Stimulated activated CD4-positive, alpha-beta T cell treated with anti-CD3 and anti-CD28 coated beads, TNF-alpha, amount 100 ng/mL, for 4 hours (primary cell): ENCODE measurements around the gene FUOM.
"Not testable (repeated sequence)": the region's sequence is repeated elsewhere in the genome, so short reads cannot be mapped to it uniquely, and the experiment has no call there.

Experiments used
- DNase-seq, 3 experiments: peaks; one replicate each; pipeline ENCODE4 v3.0.0-alpha.2; 2020; ENCODE audit warnings: low read depth in 3 of 3

Gene FUOM

DNA sequence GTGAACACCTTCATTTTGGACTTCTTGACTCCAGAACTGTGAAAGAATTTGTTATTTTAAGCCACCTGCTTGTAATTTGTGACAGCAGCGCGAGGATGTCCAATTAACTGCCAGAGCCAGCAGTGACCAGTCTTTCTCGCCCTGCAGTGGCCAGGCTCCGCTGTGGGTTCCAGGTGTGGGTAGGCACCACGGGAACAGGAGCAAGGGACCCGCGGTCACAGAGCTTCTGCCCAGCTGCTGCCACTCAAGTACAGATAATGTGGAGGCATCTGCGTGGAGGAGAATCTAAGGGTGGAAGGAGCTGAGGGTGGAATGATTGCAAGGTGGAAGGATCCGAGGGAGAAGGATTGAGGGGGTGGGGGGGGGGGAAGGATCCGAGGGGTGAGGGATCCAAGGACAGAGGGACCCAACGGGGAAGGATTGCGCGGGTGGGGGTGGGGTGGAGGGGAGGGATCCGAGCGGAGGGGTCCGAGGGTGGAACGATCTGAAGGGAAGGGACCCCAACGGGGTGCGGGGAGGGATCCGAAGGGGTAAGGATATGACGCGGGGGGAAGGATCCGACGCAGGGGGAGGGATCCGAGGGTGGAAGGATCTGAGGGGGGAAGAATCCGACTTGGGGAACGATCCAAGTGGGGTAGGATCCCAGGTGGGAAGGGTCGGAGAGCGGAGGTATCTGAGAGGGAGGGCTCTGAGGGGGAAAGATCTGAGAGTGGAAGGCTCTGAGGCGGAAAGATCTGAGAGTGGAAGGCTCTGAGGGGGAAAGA is 24.7 kb downstream of the FUOM start:
- DNase-seq: no peak

DNA sequence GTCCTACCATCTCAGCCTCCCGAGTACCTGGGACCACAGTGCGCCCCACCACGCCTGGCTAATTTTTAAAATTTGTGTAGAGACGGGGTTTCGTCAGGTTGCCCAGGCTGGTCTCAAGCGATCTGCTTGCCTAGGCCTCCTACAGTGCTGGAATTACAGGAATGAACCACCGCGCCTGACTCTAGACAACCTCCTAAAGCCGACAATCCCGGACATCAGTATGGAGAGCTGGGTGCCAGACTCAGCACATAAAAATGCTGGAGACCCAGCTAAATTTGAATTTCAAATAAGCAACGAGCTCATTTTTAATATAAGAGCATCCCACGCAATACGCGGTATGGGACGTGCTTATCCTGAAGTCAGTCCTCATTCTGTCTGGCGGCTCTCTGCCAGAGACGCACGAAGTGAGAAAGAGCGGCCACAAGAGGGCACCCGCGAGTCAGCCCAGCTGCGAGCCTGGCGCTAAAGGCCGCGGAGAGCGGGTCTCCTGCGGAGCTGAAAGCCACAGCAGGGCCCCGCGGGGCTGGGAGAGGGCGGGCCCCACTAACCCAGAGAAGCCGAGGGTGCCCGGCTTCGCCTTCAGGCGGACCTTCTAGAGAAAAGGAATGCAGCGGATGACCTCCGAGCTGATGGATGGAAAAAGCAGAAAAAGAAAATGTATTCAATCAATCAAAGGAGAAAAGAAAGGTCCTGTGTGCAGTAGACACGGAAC is 28.2 kb downstream of the FUOM start:
- DNase-seq: peak; percentile 78 to 85 (median 81)

DNA sequence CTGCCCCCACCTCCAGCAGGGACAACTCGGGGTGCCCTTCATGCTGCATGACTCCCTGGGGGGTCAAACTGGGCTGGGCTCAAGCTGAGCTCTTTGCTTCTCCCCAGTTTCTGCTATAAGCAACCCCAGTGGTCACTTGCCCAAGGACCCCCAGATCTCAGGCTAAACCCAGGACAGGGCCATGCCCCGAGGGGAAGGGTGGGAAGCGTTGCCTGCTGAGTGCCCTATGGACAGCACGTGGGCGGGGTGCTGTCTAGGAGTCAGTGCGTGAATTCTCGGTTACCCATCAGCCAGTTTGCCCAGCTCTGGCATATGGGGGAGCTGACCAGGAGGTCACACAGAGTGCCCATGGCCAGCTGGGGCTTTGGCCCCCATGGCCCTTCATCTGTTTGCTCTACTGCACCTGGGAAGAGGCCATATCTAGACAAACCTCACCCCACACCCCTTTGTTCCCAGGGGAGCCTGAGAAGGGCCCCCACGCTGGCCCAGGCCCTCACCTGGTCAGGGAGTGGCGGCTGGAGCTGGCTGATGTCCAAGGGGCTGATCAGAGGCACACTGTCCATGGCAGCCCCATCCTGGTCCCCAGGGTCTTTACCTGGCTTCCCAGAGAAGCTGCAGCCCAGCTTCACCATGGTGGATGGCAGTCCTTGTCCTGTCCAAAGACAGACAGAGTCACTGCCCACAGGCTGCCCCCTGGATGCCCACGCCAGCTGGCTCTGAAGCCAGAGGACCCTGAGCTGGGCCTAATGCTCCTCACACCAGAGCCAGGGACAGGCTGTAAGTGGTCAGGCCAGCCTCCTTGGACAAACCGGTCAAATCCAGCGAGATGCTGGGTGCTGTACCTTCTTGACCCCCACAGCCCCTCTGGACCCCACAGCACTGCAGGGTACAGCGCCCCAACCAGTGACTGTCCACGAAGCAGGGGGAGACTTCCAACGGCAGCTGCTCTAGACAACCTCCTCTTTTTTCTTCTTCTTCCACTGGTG is 29.2 kb downstream of the FUOM start:
- DNase-seq: no peak

DNA sequence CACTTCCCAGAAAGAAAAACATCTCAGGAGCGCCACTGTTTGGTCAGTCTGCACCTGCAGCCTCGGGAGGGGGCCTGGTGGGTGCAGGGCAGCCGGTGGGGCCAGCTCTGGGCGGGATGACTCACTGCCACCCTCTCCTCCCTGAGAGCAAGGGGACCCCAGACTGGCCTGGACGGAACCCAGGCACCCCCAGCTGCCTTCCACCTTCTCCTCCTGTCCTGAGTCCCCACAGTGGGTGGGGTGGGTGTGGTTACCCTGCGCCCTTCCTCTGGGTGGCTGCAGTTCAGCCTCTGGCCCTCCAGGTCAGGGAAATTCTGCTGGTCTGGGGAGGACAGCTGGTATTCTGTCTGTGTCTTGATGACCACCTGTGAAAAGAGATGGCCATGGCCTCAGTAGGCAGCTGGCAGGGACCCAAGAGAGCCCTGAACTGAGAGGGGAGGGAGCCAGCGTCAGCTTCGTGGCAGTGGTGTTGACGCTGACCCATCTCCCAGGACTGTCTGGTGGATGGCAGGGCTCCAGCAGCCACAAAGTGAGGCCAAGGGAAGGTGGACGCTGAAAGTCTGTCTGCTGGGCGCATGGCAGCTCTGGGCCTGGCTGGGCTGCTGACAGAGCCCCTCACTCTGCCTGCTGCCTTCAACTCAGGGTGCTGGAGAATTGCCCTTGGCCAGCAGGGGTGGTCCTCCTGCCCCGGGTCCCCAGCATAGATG is 30.0 kb downstream of the FUOM start:
- no peak for DNase-seq

DNA sequence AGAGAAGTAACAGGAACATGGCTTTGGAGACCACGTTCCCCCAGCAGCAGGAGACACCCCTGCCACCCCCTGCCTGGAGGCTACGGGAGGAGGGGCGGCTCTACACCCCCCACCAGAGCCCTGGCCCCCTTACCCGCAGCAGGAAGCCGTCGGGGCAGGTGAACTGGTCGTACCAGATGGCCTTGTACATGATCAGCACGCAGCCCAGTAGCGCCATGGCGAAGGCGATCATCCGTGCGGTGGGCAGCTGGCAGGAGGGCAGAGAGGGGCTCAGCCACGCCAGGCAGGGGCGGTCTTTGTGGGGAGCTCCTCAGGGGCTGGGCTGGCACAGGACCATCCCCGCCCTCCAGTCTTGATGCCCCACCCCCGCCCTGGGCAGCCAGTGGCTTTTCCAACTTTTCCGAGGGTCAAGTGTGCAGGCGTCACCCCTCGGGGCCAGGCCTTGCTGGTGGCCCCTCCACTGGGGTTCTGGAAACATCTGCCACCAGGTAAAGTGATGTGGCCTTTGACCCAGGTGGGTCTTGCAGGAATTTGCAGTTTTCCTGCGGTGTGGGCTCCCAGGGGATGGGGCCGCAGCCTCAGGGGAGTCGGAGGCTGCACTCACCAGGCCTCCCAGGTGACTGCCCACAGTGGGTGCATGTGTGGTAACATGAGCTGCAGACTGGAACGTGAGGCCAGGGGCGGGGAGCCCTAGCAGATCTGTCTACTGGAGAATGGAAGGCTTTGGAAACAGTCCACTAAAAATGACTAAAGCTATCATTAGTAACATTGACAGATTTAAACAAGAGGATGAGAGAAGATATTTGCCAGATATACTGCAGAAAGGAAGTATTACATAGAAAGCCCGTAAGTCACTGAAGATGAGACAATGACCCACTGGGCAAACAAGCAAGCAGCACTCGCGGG is 30.8 kb downstream of the FUOM start:
- no peak for DNase-seq

DNA sequence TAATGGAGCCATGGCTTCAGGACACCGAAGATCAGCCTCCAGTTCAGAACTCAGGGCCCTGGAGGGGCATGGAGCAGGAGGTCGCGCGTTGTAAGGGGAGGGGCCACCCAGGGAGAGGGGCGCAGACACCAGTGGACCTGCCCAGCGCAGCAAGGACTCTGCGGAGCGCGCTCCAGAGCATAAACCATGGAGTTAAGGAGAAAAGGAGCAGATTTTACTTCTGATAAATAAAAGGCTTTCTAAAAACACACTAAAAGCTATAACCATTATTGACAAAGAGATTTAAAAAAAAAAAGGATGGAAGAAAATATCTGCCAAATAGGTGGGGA is 31.6 kb downstream of the FUOM start:
- DNase-seq: no peak

DNA sequence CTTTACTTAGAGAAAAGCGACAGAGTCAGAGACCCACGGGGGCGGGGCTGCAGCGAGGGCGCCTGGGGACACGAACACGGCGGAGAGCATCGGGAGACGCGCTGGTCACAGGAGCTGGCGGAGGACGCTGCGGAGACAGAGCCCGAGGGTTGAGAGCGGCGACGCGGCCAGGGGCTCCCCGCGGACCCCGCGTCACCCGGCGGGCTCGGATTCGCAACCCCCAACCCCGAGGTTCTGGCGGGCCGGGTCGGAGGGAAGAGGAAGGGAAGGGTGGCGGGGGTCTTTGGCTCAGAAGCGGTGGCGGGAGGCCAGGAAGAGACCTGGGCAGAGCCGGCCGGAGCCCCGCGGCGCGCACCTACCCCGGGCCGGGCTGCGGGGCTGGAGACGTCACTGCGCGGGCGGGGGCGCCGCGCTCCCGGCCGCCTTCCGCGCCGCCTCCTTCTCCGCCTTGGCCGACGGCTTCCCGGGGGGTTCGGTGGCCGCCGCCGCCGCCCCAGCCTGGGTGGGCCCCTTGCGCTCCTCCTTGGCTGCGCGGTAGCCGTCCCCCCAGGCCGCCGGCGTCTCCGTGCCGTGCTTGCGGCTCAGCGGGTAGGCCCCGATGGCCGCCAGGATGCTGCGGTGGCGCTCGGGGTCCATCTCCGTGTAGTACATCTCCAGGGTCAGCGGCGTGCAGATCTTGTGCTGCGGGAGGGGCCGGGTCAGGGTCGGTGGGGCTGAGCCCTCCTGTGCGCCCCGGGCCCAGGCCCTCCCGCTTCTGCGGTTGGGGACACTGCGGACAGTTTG is 32.2 kb downstream of the FUOM start:
- no peak for DNase-seq

DNA sequence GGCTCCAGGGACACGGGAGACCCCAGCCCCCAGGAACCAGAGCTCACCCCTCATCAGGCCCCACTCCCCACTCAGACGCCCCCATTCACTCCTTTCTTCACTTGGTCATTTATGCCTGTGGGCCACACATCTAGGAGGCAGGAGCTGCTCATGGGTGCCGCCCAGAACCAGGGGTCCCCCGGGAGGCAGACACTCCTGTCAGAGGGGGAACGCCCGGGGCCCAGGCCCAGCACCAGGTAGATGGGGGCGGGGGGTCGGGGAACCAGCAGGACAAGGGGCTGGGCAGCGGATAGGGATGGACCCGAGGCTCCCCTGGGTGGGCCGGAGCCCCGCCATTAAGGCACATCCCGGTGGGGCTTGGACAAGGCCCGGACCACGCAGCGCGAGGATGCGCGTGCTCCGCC is 33.0 kb downstream of the FUOM start:
- no peak for DNase-seq

DNA sequence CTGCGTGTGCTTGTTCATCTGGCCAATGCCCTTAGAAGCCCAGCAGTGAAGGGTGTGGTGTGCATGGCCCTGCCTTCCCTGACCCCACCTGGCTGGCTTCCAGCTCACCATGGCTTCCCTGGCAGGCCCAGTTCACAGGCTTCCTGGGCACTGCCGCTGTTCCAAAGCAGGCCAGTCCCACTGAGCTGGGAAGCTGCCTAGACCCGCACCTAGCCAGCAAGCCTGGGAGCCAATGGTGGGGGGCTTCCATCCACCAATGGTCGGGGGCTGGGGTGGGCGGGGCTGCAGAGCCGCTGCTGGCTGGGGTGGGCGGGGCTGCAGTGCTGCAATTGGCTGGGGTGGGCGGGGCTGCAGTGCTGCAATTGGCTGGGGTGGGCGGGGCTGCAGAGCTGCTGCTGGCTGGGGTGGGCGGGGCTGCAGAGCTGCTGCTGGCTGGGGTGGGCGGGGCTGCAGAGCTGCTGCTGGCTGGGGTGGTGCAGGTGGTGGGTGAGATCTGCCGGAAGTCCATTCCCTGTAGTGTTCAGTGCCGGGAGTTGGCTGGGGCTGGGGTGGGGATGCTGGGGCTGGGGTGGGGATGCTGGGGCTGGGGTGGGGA is 33.5 kb downstream of the FUOM start:
- peak in 2 of 3 experiments; percentile 43 for DNase-seq

DNA sequence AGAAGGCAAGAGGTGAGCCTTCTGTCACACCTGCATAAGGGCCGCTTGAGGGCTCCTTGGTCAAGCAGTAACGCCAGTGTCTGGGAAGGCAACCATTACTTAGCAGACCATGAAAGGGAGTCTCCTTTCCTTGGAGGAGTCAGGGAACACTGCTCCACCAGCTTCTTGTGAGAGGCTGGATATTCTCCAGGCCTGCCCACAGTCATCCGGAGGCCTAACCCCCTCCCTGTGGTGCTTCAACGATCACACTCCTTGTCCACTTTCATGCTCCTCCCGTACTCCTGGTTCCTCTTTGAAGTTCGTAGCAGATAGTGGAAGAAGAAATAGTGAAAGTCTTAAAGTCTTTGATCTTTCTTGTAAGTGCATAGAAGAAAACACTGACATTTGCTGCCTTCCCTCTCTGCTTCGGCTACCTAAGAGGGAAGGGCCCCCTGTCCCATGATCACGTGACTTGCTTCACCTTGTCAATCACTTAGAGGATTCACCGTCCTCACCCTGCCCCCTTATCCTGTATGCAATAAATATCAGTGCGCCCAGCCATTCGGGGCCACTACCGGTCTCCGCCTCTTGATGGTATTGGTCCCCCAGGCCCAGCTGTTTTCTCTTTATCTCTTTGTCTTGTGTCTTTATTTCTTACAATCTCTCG is 35.6 kb downstream of the FUOM start:
- DNase-seq: not testable (repeated sequence)

DNA sequence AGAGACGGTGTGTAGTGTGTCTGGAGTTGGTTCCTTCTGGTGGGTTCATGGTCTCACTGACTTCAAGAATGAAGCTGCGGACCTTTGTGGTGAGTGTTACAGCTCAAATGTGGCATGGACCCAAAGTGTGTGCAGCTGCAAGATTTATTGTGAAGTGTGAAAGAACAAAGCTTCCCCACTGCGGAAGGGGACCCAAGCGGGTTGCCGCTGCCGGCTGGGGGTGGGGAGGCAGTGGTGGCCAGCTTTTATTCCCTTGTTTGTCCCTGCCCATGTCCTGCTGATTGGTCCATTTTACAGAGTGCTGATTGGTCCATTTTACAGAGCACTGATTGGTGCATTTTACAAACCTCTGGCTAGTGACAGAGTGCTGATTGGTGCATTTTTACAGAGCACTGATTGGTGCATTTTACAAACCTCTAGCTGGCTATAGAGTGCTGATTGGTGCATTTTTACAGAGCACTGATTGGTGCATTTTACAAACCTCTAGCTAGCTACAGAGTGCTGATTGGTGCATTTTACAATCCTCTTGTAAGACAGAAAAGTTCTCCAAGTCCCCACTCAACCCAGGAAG is 36.9 kb downstream of the FUOM start:
- not testable (repeated sequence) for DNase-seq

DNA sequence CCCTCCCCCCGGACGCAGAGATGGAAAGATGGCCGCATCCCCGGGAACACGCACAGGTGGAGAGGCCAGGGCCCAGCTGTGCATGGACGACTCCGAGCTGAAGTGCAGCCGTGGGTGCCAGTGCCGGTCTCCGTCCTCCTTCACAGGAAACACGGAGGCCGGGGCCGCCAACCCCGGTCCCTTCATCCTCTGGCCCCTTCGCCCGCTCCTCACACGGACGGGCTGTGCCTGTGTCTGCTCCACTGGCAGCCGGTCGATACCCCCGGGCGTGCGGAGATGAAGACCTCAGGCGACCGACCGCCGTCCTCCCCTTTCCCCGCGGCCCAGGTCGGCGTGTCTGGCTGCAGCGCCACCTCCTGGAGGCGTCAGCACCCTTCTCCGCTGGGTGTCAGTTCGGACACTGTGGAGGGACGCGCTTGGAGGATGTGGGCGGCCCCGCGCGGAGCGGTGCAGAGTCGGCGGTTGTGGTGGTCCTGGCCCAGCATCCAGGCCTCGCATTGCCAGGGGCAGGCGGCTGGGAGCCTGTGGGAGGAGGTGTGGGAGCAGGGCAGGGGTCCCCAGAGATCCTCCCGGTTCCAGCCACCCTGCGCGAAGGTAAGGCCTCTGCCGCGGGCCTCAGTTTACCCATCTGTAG is 39.2 kb downstream of the FUOM start:
- peak in 2 of 3 experiments; percentile 35 to 42 for DNase-seq

DNA sequence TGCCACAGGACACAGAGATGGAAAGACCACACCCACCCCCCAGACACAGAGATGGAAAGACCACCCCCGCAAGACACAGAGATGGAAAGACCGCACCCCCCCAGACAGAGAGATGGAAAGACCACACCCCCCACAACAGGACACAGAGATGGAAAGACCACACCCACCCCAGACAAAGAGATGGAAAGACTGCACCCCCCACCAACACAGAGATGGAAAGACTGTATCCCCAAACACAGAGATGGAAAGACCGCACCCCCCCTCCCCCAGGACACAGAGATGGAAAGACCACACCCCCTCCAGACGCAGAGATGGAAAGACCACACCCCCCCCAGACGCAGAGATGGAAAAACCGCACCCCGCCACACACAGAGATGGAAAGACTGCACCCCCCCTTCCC is 41.1 kb downstream of the FUOM start:
- no peak for DNase-seq

DNA sequence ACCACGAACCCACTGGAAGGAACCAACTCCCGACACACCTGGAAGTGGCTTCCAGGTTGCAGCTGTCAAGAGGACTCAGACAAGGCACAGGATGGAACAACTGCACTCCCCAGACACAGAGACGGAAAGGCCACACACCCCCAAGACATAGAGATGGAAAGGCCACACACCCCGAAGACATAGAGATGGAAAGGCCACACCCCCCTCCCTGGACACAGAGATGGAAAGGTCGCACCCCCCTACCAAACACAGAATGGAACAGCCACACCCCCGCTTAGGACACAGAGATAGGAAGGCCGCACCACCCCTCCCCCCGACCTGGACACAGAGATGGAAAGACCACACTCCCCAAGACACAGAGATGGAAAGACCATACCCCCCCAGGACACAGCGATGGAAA is 41.6 kb downstream of the FUOM start:
- no peak for DNase-seq

DNA sequence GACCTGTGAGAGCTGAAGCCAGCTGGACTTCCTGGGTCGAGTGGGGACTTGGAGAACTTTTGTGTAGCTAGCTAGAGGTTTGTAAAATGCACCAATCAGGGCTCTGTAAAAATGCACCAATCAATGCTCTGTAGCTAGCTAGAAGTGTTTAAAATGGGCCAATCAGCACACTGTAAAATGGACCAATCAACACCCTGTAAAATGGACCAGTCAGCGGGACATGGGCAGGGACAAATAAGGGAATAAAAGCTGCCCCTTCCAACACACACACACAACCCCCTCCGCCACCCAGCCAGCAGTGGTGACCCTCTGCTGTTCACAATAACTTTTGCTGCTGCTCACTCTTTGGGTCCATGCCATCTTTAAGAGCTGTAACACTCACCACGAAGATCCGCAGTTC is 42.0 kb downstream of the FUOM start:
- DNase-seq: no peak

DNA sequence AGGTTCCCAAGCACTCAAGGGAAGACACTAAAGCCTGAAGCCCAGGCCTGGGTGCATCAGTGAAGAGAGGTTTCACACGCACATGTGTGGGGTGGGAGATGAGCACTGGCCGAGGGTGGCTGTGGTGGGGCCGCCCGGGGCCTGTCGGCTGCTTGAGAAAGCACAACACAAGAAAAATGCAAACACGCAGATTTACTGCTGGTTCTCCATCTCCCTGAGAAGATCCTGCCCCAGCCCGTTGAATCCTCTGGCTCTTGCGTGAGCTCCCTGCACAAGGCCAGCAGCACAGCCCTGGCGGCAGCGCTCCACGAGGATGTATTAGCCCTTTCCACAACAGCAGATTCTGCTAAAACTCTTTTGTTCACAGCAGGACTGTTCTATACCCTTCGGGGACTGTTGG is 42.9 kb downstream of the FUOM start:
- DNase-seq: no peak

DNA sequence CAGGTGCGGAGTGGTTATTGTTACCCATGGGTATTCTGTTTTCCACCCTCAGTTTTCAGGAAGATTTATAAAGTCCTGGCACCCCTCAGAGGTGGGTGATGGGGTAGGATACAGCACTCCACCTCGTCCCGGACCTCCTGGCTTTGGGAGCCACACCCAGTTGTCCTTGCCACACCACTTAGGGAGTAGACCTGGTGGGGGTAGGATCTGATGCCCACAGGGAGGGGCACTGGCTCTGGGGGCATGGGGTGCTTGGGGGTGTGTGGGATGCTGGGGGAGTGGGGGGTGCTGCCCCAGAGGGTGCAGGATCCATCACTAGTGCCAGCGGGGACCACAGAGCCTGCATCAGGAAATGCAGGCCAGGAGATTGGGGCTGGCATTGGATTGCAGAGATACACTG is 44.6 kb downstream of the FUOM start:
- no peak for DNase-seq

DNA sequence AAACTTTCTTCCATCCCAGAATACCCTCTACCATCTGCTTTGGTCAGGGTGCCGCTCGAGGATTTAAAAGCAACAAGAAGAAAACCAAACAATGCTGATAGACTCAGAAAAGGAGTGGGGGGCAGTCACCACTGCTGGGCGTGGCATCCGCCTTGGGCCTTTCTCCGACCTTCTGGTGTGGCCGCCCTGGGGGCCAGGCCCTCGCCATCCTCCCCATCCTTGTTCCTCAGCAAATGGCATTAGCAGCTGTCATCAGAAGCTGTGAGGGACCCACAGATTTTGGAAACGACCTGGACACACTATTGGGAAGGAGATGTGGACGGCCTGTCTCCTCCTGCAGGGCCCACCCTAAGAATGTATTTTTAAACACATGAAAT is 45.1 kb downstream of the FUOM start:
- DNase-seq: no peak
